CD4-positive, CD25-positive, alpha-beta regulatory T cell (primary cell): ENCODE results near the gene RYR2. TPM values are rescaled to one million over a fixed set of nuclear protein-coding genes. Genes with fewer than 3 reads are reported as not detected.

Source experiments
- ATAC-seq, 2 donors: fragments of 150-1000 bp; cut with Tn5 transposase; one replicate each; pipeline ENCODE4 v1.10.0; 2021; ENCODE audit warnings: low read depth in 2 of 2, moderate number of reproducible peaks in 2 of 2, moderate library complexity in 1 of 2
- DNase-seq, 3 donors: peaks; one replicate each; pipeline versions ENCODE4 v3.0.0 to v3.0.0-alpha.2; 2012 to 2022; ENCODE audit warnings: mixed read lengths in 1 of 3
- H3K27ac ChIP-seq: one replicate; pipeline ENCODE4 v1.7.0; 2013; ENCODE audit warnings: mild to moderate bottlenecking, low read length; ENCODE audit not compliant: insufficient read depth, poor library complexity, severe bottlenecking
- H3K27me3 ChIP-seq: one replicate; pipeline ENCODE4 v1.7.0; 2013; ENCODE audit warnings: low read length; ENCODE audit not compliant: control insufficient read depth, insufficient read depth
- H3K36me3 ChIP-seq: one replicate; pipeline ENCODE4 v1.7.0; 2013; ENCODE audit warnings: mild to moderate bottlenecking, low read length, moderate library complexity; ENCODE audit not compliant: control insufficient read depth, insufficient read depth
- H3K4me1 ChIP-seq: 2 replicates; pipeline ENCODE4 v1.7.0; 2013; ENCODE audit warnings: mild to moderate bottlenecking, low read length; ENCODE audit not compliant: insufficient read depth, control insufficient read depth, poor library complexity, severe bottlenecking
- H3K4me3 ChIP-seq: one replicate; pipeline ENCODE4 v1.7.0; 2013; ENCODE audit warnings: low read depth, mild to moderate bottlenecking, low read length, moderate library complexity
- H3K9me3 ChIP-seq, 2 experiments: 1 replicate in 1 of 2; 2 replicates in 1 of 2; pipeline ENCODE4 v1.7.0; 2013; ENCODE audit warnings: low read length in 2 of 2, mild to moderate bottlenecking in 1 of 2, moderate library complexity in 1 of 2; ENCODE audit not compliant: control insufficient read depth in 2 of 2
- H3K27ac Mint-ChIP-seq, 3 donors: one replicate each; pipeline ENCODE4 v1.8.0; 2020 to 2022; ENCODE audit warnings: mild to moderate bottlenecking in 3 of 3, mixed read lengths in 3 of 3, moderate library complexity in 2 of 3
- H3K27me3 Mint-ChIP-seq: one replicate; pipeline ENCODE4 v1.8.0; 2022; ENCODE audit warnings: mild to moderate bottlenecking, mixed read lengths
- H3K36me3 Mint-ChIP-seq: one replicate; pipeline ENCODE4 v1.8.0; 2020; ENCODE audit warnings: mixed read lengths
- H3K4me1 Mint-ChIP-seq, 4 donors: one replicate each; pipeline ENCODE4 v1.8.0; 2020 to 2022; ENCODE audit warnings: mixed read lengths in 4 of 4, mild to moderate bottlenecking in 1 of 4
- H3K4me3 Mint-ChIP-seq, 4 donors: one replicate each; pipeline ENCODE4 v1.8.0; 2020 to 2022; ENCODE audit warnings: mild to moderate bottlenecking in 4 of 4, mixed read lengths in 4 of 4, moderate library complexity in 3 of 4
- H3K9me3 Mint-ChIP-seq, 7 donors: one replicate each; pipeline ENCODE4 v1.8.0; 2020 to 2022; ENCODE audit warnings: mixed read lengths in 7 of 7, mild to moderate bottlenecking in 3 of 7, moderate library complexity in 2 of 7
- polyA plus RNA-seq, 4 donors: library from polyadenylated mRNA; unstranded; fragments of 300-500 nt; fragmentation: Illumina TruSeq; gene quantifications; one replicate each; pipeline ENCODE4 v1.2.3, GENCODE V29; 2021
- total RNA-seq: library from RNA; stranded (reverse); gene quantifications from one replicate; pipeline ENCODE4 v1.2.3, GENCODE V29; 2022

RYR2 gene
- total and polyA plus RNA-seq, 5 donors from 2014 or later = 0.02 to 0.40 TPM; not detected in 3

DNA sequence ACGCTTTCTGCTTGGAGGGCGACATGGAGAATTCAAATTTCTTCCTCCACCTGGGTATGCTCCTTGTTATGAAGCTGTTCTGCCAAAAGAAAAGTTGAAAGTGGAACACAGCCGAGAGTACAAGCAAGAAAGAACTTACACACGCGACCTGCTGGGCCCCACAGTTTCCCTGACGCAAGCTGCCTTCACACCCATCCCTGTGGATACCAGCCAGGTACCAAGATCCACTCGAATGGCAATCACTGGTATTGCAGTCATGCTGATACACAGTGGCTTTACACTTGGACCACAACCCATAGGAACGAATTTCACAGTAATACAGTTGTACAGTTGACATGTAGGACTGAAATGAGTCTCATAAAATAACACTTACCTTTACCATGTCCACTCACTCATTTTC is 461.3 kb downstream of the RYR2 start:
- H3K4me1 Mint-ChIP-seq = peaks cover 0 to 4% (median 0%) of the 10 kb centered on the region in 4 donors
- Histone ChIP-seq H3K36me3 (no peaks in the 10 kb centered on the region), H3K9me3 (no peaks in the 10 kb centered on the region), H3K4me3 (no peak overlapping the region), H3K27ac (no peak overlapping the region), H3K27me3 (no peaks in the 10 kb centered on the region), H3K4me1 (no peaks in the 10 kb centered on the region)
- ATAC-seq (no peak), DNase-seq (no peak)
- no peaks in the 10 kb centered on the region for H3K36me3 Mint-ChIP-seq
- no peaks in the 10 kb centered on the region for H3K27me3 Mint-ChIP-seq
- peaks cover 0 to 2% (median 0%) of the 10 kb centered on the region in 7 donors for H3K9me3 Mint-ChIP-seq
- no peak overlapping the region for H3K4me3 Mint-ChIP-seq
- H3K27ac Mint-ChIP-seq = no peak overlapping the region

DNA sequence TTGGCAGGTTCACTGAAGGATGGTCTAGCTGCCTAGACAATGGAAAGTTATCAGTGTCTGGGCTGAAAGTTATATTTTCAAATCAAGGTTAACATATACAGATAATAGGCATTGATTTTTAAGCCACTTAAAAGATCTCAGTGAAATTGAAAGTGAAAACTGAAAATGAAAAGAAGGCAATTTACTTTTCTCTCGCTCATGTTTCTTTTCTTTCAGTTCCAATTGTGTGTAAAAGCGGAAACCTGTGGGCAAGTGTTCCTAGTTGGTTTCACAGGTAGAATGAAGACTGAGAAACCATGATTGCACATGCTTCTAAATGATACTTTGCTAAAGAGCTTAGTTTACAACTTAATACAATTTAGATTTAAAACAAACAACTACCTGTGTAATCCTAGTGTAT is 465.0 kb downstream of the RYR2 start:
- Histone ChIP-seq H3K4me1 (no peaks in the 10 kb centered on the region), H3K4me3 (no peak overlapping the region), H3K9me3 (no peaks in the 10 kb centered on the region), H3K36me3 (no peaks in the 10 kb centered on the region), H3K27me3 (no peaks in the 10 kb centered on the region), H3K27ac (no peak overlapping the region)
- peak overlapping the region in 1 of 3 donors; percentile 2 for H3K27ac Mint-ChIP-seq
- DNase-seq (peak in 1 of 3 donors; percentile 23), ATAC-seq (no peak)
- H3K36me3 Mint-ChIP-seq = no peaks in the 10 kb centered on the region
- H3K4me3 Mint-ChIP-seq = no peak overlapping the region
- no peaks in the 10 kb centered on the region for H3K27me3 Mint-ChIP-seq
- H3K4me1 Mint-ChIP-seq = peaks cover 0 to 4% (median 0%) of the 10 kb centered on the region in 4 donors
- H3K9me3 Mint-ChIP-seq = peaks cover 0 to 4% (median 0%) of the 10 kb centered on the region in 7 donors

DNA sequence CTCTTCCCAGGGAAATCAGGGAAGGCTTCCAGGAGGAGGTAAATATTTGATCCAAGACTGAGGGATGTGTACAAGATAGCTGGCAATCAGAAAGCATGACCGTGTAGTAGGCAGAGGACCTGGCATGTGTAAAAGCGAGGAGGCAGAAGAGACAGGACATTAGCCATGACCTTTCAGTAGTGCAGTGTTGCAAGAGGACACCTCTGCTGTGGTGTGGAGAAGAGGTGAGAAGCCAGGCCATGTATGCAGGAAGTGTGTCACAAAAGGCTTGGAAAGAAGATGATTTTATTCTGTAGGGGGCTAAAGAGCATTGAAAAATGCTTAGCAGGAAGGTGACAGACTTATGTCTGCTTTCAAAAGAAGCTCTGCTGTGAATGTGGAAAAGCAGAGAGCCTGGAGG is 467.8 kb downstream of the RYR2 start:
- H3K4me1 Mint-ChIP-seq = peaks cover 0 to 4% (median 0%) of the 10 kb centered on the region in 4 donors

DNA sequence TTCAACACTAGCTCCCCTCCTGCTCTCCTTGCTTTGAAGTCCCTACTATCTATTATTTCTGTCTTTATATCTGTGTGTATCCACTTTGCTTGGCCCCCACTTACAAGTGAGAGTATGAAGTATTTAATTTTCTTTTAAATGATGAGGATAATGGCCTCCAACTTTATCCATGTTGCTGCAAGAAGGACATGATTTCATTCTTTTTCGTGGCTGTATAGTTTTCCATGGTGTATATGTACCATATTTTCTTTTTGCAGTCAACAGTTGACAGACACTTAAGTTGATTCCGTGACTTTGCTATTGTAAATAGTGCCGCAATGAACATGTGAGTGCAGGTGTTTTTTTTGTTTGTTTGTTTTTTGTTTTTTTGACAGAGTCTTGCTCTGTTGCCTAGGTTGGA is 483.1 kb downstream of the RYR2 start:
- Mint-ChIP-seq H3K4me3 (no peak overlapping the region), H3K4me1 (no peaks in the 10 kb centered on the region), H3K36me3 (no peaks in the 10 kb centered on the region), H3K27me3 (no peaks in the 10 kb centered on the region), H3K9me3 (peaks cover 0 to 13% (median 6%) of the 10 kb centered on the region in 7 donors), H3K27ac (no peak overlapping the region)
- ATAC-seq = no peak
- no peak for DNase-seq
- Histone ChIP-seq H3K9me3 (no peaks in the 10 kb centered on the region), H3K27me3 (no peaks in the 10 kb centered on the region), H3K4me1 (no peaks in the 10 kb centered on the region), H3K36me3 (no peaks in the 10 kb centered on the region), H3K4me3 (no peak overlapping the region), H3K27ac (no peak overlapping the region)

More for the DNA sequence above, 467.8 kb downstream of the RYR2 start:
- Histone ChIP-seq H3K27me3 (no peaks in the 10 kb centered on the region), H3K9me3 (no peaks in the 10 kb centered on the region), H3K36me3 (no peaks in the 10 kb centered on the region), H3K4me1 (no peaks in the 10 kb centered on the region), H3K4me3 (no peak overlapping the region), H3K27ac (no peak overlapping the region)
- Mint-ChIP-seq H3K9me3 (peaks cover 0 to 3% (median 0%) of the 10 kb centered on the region in 7 donors), H3K27me3 (no peaks in the 10 kb centered on the region), H3K36me3 (no peaks in the 10 kb centered on the region), H3K27ac (no peak overlapping the region), H3K4me3 (no peak overlapping the region)
- ATAC-seq (no peak), DNase-seq (no peak)

DNA sequence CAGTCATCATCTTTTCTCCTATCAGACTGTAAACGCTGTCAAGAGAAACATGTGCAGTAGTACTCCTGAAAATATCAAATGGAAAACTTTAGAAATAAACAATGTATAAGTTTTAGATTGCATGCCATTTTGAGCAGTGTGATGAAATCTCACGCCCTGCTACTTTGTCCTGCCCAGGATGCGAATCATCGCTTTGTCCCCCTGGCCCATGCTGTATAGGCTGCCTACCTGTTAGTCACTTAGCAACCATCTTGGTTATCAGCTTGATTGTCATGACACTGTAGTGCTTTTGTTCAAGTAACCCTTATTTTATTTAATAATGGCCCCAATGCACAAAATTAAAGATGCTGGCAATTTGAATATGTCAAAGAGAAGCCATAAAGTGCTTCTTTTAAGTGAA is 485.8 kb downstream of the RYR2 start:
- Histone ChIP-seq H3K4me3 (no peak overlapping the region), H3K9me3 (no peaks in the 10 kb centered on the region), H3K27me3 (no peaks in the 10 kb centered on the region), H3K36me3 (no peaks in the 10 kb centered on the region), H3K4me1 (no peaks in the 10 kb centered on the region), H3K27ac (no peak overlapping the region)
- no peaks in the 10 kb centered on the region for H3K36me3 Mint-ChIP-seq
- DNase-seq (no peak), ATAC-seq (no peak)
- no peaks in the 10 kb centered on the region for H3K4me1 Mint-ChIP-seq
- no peaks in the 10 kb centered on the region for H3K27me3 Mint-ChIP-seq
- peaks cover 0 to 13% (median 6%) of the 10 kb centered on the region in 7 donors for H3K9me3 Mint-ChIP-seq
- no peak overlapping the region for H3K27ac Mint-ChIP-seq
- no peak overlapping the region for H3K4me3 Mint-ChIP-seq

DNA sequence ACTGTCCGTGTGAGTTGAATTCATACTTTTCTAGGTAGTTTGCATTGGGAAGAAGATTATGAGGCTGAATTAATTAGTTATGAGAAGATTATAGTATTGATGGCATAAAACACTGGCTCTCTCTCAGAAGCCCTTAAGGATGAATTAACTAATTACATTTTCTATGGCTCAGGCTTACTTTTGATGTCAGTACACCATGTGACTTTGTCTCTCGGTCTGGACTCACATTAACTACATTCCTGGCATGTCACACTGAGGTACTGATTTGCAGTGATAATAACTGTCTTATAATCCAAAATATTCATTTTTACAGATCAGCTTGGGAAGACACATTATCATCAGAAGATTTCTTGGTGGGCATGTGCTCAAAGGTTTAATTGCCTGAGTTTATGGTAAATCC is 486.6 kb downstream of the RYR2 start:
- no peak overlapping the region for H3K27ac Mint-ChIP-seq
- Histone ChIP-seq H3K4me3 (no peak overlapping the region), H3K36me3 (no peaks in the 10 kb centered on the region), H3K27ac (no peak overlapping the region), H3K9me3 (no peaks in the 10 kb centered on the region), H3K4me1 (no peaks in the 10 kb centered on the region), H3K27me3 (no peaks in the 10 kb centered on the region)
- H3K4me1 Mint-ChIP-seq = no peaks in the 10 kb centered on the region
- peaks cover 0 to 13% (median 6%) of the 10 kb centered on the region in 7 donors for H3K9me3 Mint-ChIP-seq
- DNase-seq = no peak
- H3K4me3 Mint-ChIP-seq = no peak overlapping the region
- no peaks in the 10 kb centered on the region for H3K36me3 Mint-ChIP-seq
- no peak for ATAC-seq
- no peaks in the 10 kb centered on the region for H3K27me3 Mint-ChIP-seq

DNA sequence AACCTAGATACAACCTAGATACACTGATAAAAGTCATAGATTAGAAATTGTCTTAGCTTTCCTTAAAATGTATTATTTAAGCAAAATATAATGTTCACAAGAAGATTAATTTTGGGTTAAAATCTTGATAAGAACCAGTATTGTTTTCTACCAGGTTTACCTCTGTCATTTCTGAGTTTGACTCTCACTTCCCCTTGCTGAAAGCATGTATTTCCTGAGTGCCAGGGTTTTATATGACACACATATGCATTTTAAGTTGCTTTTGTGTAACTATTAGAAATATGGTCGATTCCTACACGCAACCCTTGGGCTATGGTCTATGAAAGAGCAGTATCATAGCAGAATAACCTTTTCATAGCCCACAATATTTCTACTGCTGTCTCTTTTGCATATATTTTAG is 497.1 kb downstream of the RYR2 start:
- no peaks in the 10 kb centered on the region for H3K9me3 Mint-ChIP-seq
- no peaks in the 10 kb centered on the region for H3K4me1 Mint-ChIP-seq
- no peak overlapping the region for H3K4me3 ChIP-seq
- H3K27me3 Mint-ChIP-seq = no peaks in the 10 kb centered on the region
- ATAC-seq (no peak), DNase-seq (no peak)
- H3K36me3 Mint-ChIP-seq = no peaks in the 10 kb centered on the region
- H3K9me3 ChIP-seq = no peaks in the 10 kb centered on the region
- H3K36me3 ChIP-seq = no peaks in the 10 kb centered on the region
- no peak overlapping the region for H3K27ac ChIP-seq
- H3K27ac Mint-ChIP-seq = no peak overlapping the region
- no peaks in the 10 kb centered on the region for H3K4me1 ChIP-seq
- no peaks in the 10 kb centered on the region for H3K27me3 ChIP-seq
- H3K4me3 Mint-ChIP-seq = no peak overlapping the region

DNA sequence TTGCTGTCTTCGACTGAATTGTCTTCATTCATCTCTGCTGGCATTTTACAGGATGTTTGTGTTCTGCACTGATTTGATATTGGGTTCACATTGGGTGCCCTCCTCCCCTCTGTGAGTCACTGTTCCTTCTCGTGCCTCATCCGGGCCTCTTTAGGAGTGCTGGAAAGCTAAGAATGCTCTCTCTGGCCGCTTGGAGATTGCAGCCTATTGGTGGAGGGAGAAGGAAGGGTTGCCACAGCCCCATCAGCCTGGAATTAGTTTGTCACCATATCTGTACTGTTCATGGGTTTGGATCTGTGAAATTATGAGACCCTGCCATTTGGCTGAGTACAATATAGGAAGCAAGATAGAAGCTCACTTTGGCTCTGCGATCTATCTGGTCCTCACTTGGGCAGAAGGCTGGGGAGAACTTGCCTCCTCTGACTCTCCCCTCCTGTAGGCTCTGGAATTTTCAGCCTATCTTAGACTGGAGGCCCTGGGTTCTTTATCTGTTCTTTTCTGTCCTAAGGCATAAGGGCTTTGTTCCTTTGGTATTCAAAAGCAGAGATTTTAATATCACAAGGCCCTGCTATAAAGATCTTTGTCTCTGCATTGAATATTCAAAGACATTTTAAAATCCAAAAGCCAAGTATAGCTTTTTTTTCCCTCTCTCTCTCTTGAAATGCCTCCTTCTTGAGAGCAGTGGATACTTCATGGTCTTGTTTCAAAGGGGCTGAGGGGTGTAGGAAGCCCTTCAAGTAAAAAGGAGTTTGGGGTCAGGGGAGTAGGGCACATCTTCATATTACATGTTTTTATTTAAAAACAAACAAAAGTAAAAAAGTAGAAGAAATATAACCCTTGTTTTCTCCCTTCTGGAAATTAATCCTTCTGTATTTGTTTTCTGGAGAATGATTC is 500.8 kb downstream of the RYR2 start:
- ATAC-seq (no peak), DNase-seq (no peak)
- Histone ChIP-seq H3K4me1 (no peaks in the 10 kb centered on the region), H3K27me3 (no peaks in the 10 kb centered on the region), H3K36me3 (no peaks in the 10 kb centered on the region), H3K27ac (no peak overlapping the region), H3K9me3 (no peaks in the 10 kb centered on the region), H3K4me3 (no peak overlapping the region)
- no peak overlapping the region for H3K27ac Mint-ChIP-seq
- no peaks in the 10 kb centered on the region for H3K9me3 Mint-ChIP-seq
- H3K4me1 Mint-ChIP-seq = no peaks in the 10 kb centered on the region
- no peaks in the 10 kb centered on the region for H3K36me3 Mint-ChIP-seq
- no peaks in the 10 kb centered on the region for H3K27me3 Mint-ChIP-seq
- H3K4me3 Mint-ChIP-seq = no peak overlapping the region
